Left cardiac atrium (tissue), 4 donors: ENCODE data around the gene OR52N5. TPM values are rescaled to one million over a fixed set of nuclear protein-coding genes. Genes with fewer than 3 reads are reported as not detected.

Experiments
- ATAC-seq, 2 donors: fragments of 200-7000 bp; cut with Tn5 transposase; one replicate each; pipeline ENCODE4 v1.9.1; 2020; ENCODE audit warnings: mild to moderate bottlenecking in 2 of 2, moderate library complexity in 2 of 2
- DNase-seq: peaks from one replicate; pipeline ENCODE4 v3.0.0-alpha.2; 2020
- intact Hi-C, 2 donors: fragments of 100-400 bp; cut with DNase I; formaldehyde crosslinking; loops; one replicate each; pipeline versions ENCODE4 v1.14.1 to v1.15.1; 2022 to 2023
- long read RNA-seq: library from polyadenylated mRNA; unstranded; transcript quantifications from one replicate; pipeline ENCODE4 v2.0.0, GENCODE V29; 2021
- total RNA-seq, 2 donors: library from RNA; stranded (reverse); fragmentation: NEBNext Ultra II Directional; extraction: Animal tissue kit (Norgen Biotek cat#: 25700); gene quantifications; one replicate each; pipeline ENCODE4 v1.2.1, GENCODE V29; 2021
- donor health status: DM: no; HTN: yes; CAD: no.
- donor health status: DM: no; HTN: yes; CAD: no; lungs with severe emphysema.
- donor health status: DM: yes; HTN: yes; CAD: no.
- donor health status: Dilated cardiomyopathy.

OR52N5 gene
- not detected for total RNA-seq
- long read RNA-seq: 0 reads

- ATAC-seq (no peak), DNase-seq (no peak)
- intact Hi-C loops: no loop called here
Observed at GRCh38 chr11:5783255-5783654, at the start of gene OR52N5. TSS of gene OR52N5 (minus strand) at chr11:5783355. CDS start at chr11:5778634, 4,721 bp downstream.

GRCh38 chr11:5831196-5831829 is 48.2 kb upstream of the OR52N5 start:
- ATAC-seq (no peak), DNase-seq (no peak)
- intact Hi-C loops: no loop called here

- intact Hi-C loops: no loop called here
- ATAC-seq (no peak), DNase-seq (no peak)
Observed at GRCh38 chr11:5818245-5818886, 35.2 kb upstream of the OR52N5 start.

DNA sequence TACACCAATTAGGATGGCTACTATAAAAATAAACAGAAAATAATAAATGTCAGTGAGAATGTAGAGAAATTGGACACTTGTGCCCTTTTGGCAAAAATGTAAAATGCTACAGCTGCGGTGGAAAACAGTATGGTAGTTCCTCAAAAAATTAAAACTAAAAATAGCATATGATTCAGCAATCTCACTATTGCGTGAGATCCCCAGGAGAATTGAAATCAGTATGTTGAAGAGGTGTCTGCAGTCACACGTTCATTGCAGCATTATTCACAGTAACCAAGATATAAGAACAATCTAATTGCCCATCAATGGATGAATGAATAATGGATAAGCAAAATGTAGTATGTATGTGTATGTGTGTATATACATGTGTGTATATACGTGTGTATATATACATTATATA is 32.4 kb upstream of the OR52N5 start:
- intact Hi-C loops: no loop called here
- no peak for DNase-seq
- no peak for ATAC-seq

- ATAC-seq (no peak), DNase-seq (no peak)
- intact Hi-C loops: loop anchor here (2.0 to 5.0 kb wide), 4 partner anchors 333 to 1183 kb away; no protein-coding TSS in a partner anchor
Observed at GRCh38 chr11:5809905-5810795, 27.0 kb upstream of the OR52N5 start.

GRCh38 chr11:5809122-5809519 is 26.0 kb upstream of the OR52N5 start:
- ATAC-seq (no peak), DNase-seq (no peak)
- intact Hi-C loops: loop anchor here (2.0 to 5.0 kb wide), 4 partner anchors 332 to 1182 kb away; no protein-coding TSS in a partner anchor

GRCh38 chr11:5808500-5809121 is 25.5 kb upstream of the OR52N5 start, which contains the start of gene OR52N2:
TSS of gene OR52N2 (plus strand) at chr11:5808924. CDS start at chr11:5820336, 11,412 bp downstream.
- peak; percentile 94 to 97 for ATAC-seq
- intact Hi-C loops: loop anchor here (2.0 to 5.0 kb wide), 4 partner anchors 332 to 1181 kb away; no protein-coding TSS in a partner anchor
- DNase-seq: peak; percentile 72

DNA sequence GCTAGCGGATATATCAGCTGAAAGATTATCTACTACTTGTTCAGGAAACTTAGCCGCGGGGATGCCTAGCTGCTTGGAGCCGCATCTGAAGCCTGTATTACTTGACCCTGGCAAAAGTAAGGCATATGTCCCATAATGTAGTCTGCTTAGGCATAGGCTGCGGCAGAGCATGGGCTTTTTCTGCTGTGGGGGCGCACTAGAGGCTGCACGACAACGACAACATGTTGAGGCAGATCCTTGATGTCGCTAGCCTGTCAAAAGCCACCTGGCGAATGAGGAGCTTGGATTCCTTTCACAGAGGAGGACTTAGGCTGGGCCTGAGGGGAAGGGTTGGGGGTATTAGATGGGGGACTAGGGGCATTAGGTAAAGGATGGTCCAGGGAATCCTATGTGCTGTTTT is 24.4 kb upstream of the OR52N5 start:
- DNase-seq (no peak), ATAC-seq (no peak)
- intact Hi-C loops: loop anchor here (5.0 kb wide), 3 partner anchors 335 to 1180 kb away; no protein-coding TSS in a partner anchor

DNA sequence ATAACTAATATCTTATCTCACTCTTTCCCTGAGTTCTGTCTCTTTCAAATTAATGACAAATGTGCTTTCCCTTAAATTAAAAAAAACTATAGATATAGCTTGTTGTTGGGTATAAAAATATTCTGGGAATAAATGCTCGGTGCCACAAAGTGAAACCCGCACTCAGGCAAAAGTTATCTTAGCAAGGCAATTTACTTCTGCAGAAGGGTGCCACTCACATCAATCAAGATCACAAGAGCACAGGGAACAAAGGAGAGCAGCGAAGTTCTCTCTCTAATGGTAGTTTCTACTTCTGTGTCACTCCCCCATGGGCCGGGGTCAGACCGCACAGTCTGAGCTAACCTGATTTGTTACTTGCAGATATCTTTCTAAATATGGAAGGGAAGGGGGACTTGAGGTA is 20.8 kb upstream of the OR52N5 start:
- DNase-seq (no peak), ATAC-seq (no peak)
- intact Hi-C loops: no loop called here

GRCh38 chr11:5796541-5796940 is 13.4 kb upstream of the OR52N5 start:
- DNase-seq (no peak), ATAC-seq (no peak)
- intact Hi-C loops: no loop called here

GRCh38 chr11:5791165-5791564 is 8.0 kb upstream of the OR52N5 start, which contains the start of gene OR52N1:
TSS of gene OR52N1 (minus strand) at chr11:5791265. CDS start at chr11:5788816, 2,449 bp downstream.
- ATAC-seq: no peak
- intact Hi-C loops: no loop called here
- DNase-seq: no peak

GRCh38 chr11:5767056-5767455 is 16.1 kb downstream of the OR52N5 start:
- ATAC-seq: no peak
- no peak for DNase-seq
- intact Hi-C loops: no loop called here

GRCh38 chr11:5753943-5754342 is 29.2 kb downstream of the OR52N5 start, which contains the start of gene OR52N4:
TSS of gene OR52N4 (plus strand) at chr11:5754243. CDS start at chr11:5754741, 498 bp downstream.
- DNase-seq: no peak

GRCh38 chr11:5749836-5750235 is 33.3 kb downstream of the OR52N5 start:
- intact Hi-C loops: no loop called here
- no peak for DNase-seq
- no peak for ATAC-seq

More at GRCh38 chr11:5753943-5754342, 29.2 kb downstream of the OR52N5 start, which contains the start of gene OR52N4:
- intact Hi-C loops: no loop called here
- ATAC-seq: no peak

DNA sequence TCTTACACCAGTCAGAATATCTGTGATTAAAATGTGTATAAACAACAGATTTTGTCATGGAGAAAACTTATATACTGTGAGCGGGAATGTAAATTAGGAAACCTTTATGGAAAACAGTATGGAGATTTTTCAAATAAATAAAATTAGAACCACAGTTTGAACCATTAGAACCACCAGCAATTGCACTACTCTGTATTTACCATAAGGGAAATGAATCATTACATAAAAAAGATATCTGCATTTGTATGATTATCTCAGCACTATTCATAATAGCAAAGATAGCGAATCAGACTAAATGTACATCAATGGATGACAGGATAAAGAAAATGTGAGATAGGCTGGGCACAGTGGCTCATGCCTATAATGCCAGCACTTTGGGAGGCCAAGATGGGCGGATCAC is 36.5 kb downstream of the OR52N5 start:
- intact Hi-C loops: no loop called here
- ATAC-seq: no peak
- no peak for DNase-seq

GRCh38 chr11:5738431-5738830 is 44.7 kb downstream of the OR52N5 start:
- intact Hi-C loops: no loop called here
- ATAC-seq (no peak), DNase-seq (no peak)

DNA sequence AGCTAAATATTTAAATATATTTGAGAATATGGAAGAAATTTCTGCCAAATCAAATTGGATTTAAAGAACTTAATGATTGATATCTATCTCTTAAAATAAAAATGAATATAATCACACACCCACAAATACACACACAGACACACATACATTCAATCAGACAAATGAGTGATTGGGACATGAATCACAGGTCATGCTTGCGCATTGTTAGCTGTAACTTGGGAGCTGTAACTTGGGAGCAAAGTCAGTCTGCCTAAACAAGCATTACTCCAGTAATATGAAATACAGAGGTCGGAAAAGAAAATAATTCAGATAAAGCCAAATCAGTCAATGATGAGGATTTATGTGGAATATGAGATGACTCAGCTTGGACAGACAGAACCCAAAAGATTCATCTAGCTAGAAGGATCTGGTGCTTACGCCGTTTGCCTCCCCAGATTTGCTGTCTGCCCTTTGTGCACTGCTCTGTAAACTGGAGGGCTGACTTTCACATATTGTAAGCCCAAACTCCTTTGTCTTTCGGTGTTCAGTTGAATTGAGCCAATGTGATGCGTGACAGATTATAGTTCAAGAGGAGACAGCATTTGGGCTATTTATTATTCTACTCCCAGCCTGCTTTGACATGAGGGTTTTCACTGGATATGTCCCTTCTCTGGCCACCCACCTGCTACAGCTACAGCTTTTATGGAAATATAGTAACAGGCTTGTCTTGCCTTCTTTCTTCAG is 45.3 kb downstream of the OR52N5 start:
- DNase-seq: no peak
- intact Hi-C loops: no loop called here
- no peak for ATAC-seq

DNA sequence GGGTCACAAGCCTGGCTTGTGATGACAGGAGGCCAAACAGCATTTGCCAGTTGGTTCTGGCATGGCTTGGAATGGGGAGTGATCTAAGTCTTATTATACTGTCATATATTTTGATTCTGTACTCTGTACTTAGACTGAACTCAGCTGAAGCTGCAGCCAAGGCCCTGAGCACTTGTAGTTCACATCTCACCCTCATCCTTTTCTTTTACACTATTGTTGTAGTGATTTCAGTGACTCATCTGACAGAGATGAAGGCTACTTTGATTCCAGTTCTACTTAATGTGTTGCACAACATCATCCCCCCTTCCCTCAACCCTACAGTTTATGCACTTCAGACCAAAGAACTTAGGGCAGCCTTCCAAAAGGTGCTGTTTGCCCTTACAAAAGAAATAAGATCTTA is 46.1 kb downstream of the OR52N5 start:
- DNase-seq: no peak
- intact Hi-C loops: no loop called here
- no peak for ATAC-seq
